Ovary (tissue), 3 donors: ENCODE measurements around the gene RPP25.

Experiments used
- CTCF ChIP-seq, 3 donors: fragments of 450-650 bp in 2 of 3; fragments of 200-600 bp in 1 of 3; IDR thresholded peaks; one replicate each; pipeline versions ENCODE4 v1.5.1 to v1.8.0; 2016 to 2022; ENCODE audit warnings: antibody characterized with exemption in 3 of 3, mild to moderate bottlenecking in 1 of 3
- POLR2A ChIP-seq: fragments of 450-650 bp; IDR thresholded peaks from one replicate; pipeline ENCODE4 v1.6.1; 2017; ENCODE audit warnings: antibody characterized with exemption, mild to moderate bottlenecking, moderate library complexity
- donor health status: DM: no; HTN: no; CAD: no.

DNA sequence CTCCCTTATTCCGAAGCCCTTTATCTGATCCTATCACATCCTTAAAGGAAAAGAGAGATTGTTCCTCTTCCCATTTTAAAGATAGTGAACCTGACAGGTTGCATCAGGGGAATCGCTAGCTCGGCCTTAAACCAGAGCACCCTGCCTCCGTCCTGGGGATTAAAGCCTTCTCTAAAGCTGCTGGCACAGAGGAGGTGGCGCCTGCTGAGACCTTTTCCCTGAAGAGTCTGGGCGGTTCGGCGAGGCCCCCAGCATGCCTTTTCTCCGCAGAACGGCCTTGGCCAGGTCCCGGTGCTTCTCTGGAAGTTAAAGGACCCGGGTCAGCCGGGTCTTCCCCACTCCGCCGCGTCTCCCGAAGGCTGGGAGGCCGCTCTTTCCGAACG lies 50.5 kb downstream of the RPP25 start:
- TF ChIP-seq POLR2A, result no peak
- no peak for TF ChIP-seq CTCF (IDR thresholded peaks at IDR 0.05)
